Prostate gland (tissue), 2 donors: ENCODE results near the gene SOX5. TPM values are rescaled to one million over a fixed set of nuclear protein-coding genes. Genes with fewer than 3 reads are reported as not detected.

ENCODE experiments used
- DNase-seq: peaks from one replicate; pipeline ENCODE4 v3.0.0-alpha.2; 2019; ENCODE audit warnings: low spot score
- H3K27ac ChIP-seq, 2 donors: fragments of 200-600 bp; sonication (generic); 2 replicates each; pipeline ENCODE4 v1.5.1; 2017 to 2019
- H3K27me3 ChIP-seq: fragments of 200-600 bp; sonication (generic); replicated peaks from 2 replicates; pipeline ENCODE4 v1.5.1; 2019; ENCODE audit not compliant: insufficient read depth
- H3K36me3 ChIP-seq, 2 donors: fragments of 200-600 bp; sonication (generic); 1 replicate in 1 of 2; 2 replicates in 1 of 2; pipeline versions ENCODE4 v1.5.1 to v1.8.1; 2017 to 2019
- H3K4me1 ChIP-seq: fragments of 200-600 bp; sonication (generic); replicated peaks from 2 replicates; pipeline ENCODE4 v1.5.1; 2019
- H3K4me3 ChIP-seq, 2 donors: fragments of 200-600 bp; sonication (generic); 2 replicates each; pipeline ENCODE4 v1.5.1; 2017 to 2019
- H3K9me3 ChIP-seq: fragments of 200-600 bp; sonication (generic); 2 replicates; pipeline ENCODE4 v1.5.1; 2017
- POLR2A ChIP-seq: fragments of 450-650 bp; IDR thresholded peaks from one replicate; pipeline ENCODE4 v1.6.1; 2016; ENCODE audit warnings: antibody characterized with exemption, mild to moderate bottlenecking
- POLR2AphosphoS5 ChIP-seq: sonication (generic); formaldehyde crosslinking; IDR thresholded peaks from one replicate; pipeline ENCODE4 v1.6.1; 2017; ENCODE audit warnings: antibody characterized with exemption
- WGBS: methylation state at CpG from one replicate; pipeline ENCODE4 v1.1.5; 2018; 5-methylcytosine and 5-hydroxymethylcytosine counted together
- intact Hi-C: fragments of 100-400 bp; cut with DNase I; formaldehyde crosslinking; loops from one replicate; pipeline ENCODE4 v1.14.2; 2022
- total RNA-seq, 2 donors: library from RNA; depleted of rRNA; stranded (reverse); fragments of >200 nt; gene quantifications; one replicate each; pipeline ENCODE4 v1.1.0, GENCODE V29; 2016
- TF ChIP-seq, protein P1 (sequence below), 4 experiments: fragments of 200-600 bp in 2 of 4; fragments of 450-650 bp in 2 of 4; sonication (generic) in 2 of 4; IDR thresholded peaks; 1 replicate in 3 of 4; 2 replicates in 1 of 4; pipeline ENCODE4 v1.5.1; 2016 to 2019; ENCODE audit warnings: antibody characterized with exemption in 4 of 4, mild to moderate bottlenecking in 2 of 4, moderate library complexity in 2 of 4

Gene SOX5
- total RNA-seq, 2 donors from 2014 or later = 3.7 to 7.8 TPM

DNA sequence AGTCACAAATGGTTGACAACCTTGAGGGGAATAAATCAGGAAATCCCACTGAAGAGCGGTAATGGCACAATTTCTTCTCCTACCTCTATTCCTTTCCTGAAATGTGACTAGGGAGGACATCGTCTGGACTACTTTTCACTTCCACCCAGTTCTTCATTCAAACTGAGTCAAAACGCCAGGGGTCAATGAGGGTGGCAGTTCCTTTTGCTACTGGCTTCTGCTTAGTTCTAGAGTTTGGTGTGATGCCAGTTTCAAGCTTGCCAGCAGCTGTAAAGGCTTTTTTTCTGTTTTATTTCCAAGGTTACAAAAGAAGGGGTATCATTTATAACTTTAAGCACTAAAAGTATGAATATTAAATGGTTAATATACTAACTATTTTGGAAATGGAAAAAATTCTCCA is 286.5 kb downstream of the SOX5 start:
- WGBS = 73% methylated on average over 3 of the region's 3 CpGs

DNA sequence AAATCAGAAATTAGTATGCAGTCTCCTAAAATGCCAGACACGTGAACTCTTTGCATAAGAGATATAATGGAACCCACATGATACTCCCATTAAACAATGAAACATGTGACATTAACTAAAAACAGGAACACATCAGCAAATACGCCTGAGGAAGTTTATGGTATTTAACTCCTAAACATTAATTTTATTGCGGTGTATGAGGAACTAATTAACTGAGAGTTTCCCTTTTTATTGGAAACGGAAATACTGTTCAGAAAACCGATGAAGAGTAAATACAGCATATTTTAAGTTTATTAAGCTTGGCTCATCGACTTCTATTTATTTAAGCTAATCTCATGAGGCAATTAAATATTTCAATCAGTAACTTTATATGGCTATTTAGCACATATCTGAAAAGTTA is 290.3 kb downstream of the SOX5 start:
- intact Hi-C loops = no loop called here
- DNase-seq = no peak
- TF ChIP-seq POLR2AphosphoS5 (no peak), POLR2A (no peak)
- TF ChIP-seq, protein P1, sequence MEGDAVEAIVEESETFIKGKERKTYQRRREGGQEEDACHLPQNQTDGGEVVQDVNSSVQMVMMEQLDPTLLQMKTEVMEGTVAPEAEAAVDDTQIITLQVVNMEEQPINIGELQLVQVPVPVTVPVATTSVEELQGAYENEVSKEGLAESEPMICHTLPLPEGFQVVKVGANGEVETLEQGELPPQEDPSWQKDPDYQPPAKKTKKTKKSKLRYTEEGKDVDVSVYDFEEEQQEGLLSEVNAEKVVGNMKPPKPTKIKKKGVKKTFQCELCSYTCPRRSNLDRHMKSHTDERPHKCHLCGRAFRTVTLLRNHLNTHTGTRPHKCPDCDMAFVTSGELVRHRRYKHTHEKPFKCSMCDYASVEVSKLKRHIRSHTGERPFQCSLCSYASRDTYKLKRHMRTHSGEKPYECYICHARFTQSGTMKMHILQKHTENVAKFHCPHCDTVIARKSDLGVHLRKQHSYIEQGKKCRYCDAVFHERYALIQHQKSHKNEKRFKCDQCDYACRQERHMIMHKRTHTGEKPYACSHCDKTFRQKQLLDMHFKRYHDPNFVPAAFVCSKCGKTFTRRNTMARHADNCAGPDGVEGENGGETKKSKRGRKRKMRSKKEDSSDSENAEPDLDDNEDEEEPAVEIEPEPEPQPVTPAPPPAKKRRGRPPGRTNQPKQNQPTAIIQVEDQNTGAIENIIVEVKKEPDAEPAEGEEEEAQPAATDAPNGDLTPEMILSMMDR (IDR thresholded peaks at IDR 0.05) = no peak
- H3K36me3 ChIP-seq = no peaks in the 10 kb centered on the region
- no peak overlapping the region for H3K27ac ChIP-seq
- no peaks in the 10 kb centered on the region for H3K27me3 ChIP-seq
- H3K4me1 ChIP-seq = no peaks in the 10 kb centered on the region
- H3K4me3 ChIP-seq = no peak overlapping the region
- WGBS = 25% methylated on average over 6 of the region's 6 CpGs
- no peaks in the 10 kb centered on the region for H3K9me3 ChIP-seq

More for the DNA sequence above, 286.5 kb downstream of the SOX5 start:
- H3K4me3 ChIP-seq = no peak overlapping the region
- intact Hi-C loops = no loop called here
- no peaks in the 10 kb centered on the region for H3K27me3 ChIP-seq
- H3K9me3 ChIP-seq = no peaks in the 10 kb centered on the region
- no peaks in the 10 kb centered on the region for H3K36me3 ChIP-seq
- TF ChIP-seq POLR2A = no peak
- TF ChIP-seq POLR2AphosphoS5 = no peak
- TF ChIP-seq, protein P1 (IDR thresholded peaks at IDR 0.05) = no peak
- H3K27ac ChIP-seq = no peak overlapping the region
- no peak for DNase-seq
- H3K4me1 ChIP-seq = no peaks in the 10 kb centered on the region

DNA sequence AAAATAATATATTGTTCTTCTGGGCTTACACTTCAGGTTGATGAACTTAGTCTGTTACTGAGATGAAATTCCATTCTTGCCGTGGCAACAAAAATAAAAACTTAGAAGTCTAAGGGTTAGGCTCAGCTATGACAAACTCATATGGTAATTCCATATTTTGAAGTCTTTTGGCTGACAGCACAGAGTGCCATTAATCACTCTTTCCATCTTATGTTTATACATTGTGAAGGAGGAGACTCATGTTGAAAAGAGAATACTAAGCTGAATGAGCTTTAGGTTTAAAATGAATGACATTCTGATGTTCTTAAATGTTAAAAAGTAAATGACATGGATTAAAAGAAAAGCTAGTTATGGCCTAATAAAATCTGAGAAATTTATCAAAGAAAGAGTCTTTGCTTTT is 291.9 kb downstream of the SOX5 start:
- 82% methylated on average over 1 of the region's 1 CpG for WGBS

DNA sequence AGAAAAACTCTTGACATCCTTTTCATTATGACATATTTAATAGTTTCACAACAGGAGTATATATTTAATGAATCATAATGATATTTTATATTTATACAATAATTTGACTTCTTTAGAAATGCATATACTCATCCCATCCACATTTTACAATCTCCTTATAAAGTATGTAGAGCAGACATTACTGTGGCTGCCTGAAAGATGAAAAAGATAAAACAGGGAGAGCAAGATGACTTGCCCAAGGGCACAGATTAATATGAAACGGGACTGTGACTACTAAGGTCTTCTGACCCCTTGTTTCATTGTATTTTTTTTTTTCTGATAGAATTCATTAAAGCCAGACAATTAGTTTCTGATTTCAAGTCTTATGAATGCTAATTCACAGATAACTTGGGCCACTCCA is 293.6 kb downstream of the SOX5 start:
- no peaks in the 10 kb centered on the region for H3K9me3 ChIP-seq
- TF ChIP-seq POLR2A (no peak), POLR2AphosphoS5 (no peak)
- TF ChIP-seq, protein P1 (IDR thresholded peaks at IDR 0.05) = no peak
- H3K4me3 ChIP-seq = no peak overlapping the region
- no peak for DNase-seq
- whole genome bisulfite sequencing = 54% methylated on average over 1 of the region's 1 CpG
- intact Hi-C loops = no loop called here
- no peaks in the 10 kb centered on the region for H3K36me3 ChIP-seq
- no peak overlapping the region for H3K27ac ChIP-seq
- no peaks in the 10 kb centered on the region for H3K4me1 ChIP-seq
- no peaks in the 10 kb centered on the region for H3K27me3 ChIP-seq

More for the DNA sequence above, 291.9 kb downstream of the SOX5 start:
- Histone ChIP-seq H3K4me1 (no peaks in the 10 kb centered on the region), H3K9me3 (no peaks in the 10 kb centered on the region), H3K27ac (no peak overlapping the region), H3K36me3 (no peaks in the 10 kb centered on the region), H3K4me3 (no peak overlapping the region), H3K27me3 (no peaks in the 10 kb centered on the region)
- intact Hi-C loops = no loop called here
- no peak for TF ChIP-seq POLR2AphosphoS5
- TF ChIP-seq, protein P1 (IDR thresholded peaks at IDR 0.05) = no peak
- TF ChIP-seq POLR2A = no peak
- no peak for DNase-seq

DNA sequence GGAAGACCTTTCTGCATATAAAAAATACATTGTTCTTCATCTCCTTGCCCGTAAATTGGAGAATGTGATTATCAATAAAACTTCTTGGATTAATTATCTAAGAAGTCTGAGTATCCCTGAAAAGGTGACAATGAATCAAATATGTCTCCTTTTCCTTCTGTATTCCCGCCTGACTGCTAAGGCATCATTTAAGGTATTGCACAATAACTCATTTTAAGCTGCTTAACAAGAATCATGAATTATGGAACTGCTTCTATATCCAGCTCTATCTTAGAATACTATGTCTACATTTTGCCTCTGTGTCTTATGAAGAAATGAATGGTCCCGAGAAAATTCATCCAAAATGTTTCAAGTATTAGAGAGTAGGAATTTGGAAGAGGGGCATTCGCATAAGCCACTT is 294.4 kb downstream of the SOX5 start:
- Histone ChIP-seq H3K36me3 (no peaks in the 10 kb centered on the region), H3K4me1 (no peaks in the 10 kb centered on the region), H3K4me3 (no peak overlapping the region), H3K9me3 (no peaks in the 10 kb centered on the region), H3K27me3 (no peaks in the 10 kb centered on the region), H3K27ac (no peak overlapping the region)
- no peak for DNase-seq
- intact Hi-C loops = no loop called here
- 96% methylated on average over 4 of the region's 4 CpGs for WGBS
- TF ChIP-seq POLR2A (no peak), POLR2AphosphoS5 (no peak)
- TF ChIP-seq, protein P1 (IDR thresholded peaks at IDR 0.05) = no peak
